Stimulated activated CD8-positive, alpha-beta memory T cell treated with anti-CD3 and anti-CD28 coated beads, Interleukin-2, amount 100 ng/mL, for 48 hours (primary cell): ENCODE data around the gene REEP1.
"Not testable (repeated sequence)": the region's sequence is repeated elsewhere in the genome, so short reads cannot be mapped to it uniquely, and the experiment has no call there.

Experiments
- DNase-seq, 2 donors: peaks; one replicate each; pipeline ENCODE4 v3.0.0-alpha.2; 2020; ENCODE audit warnings: low read depth in 2 of 2

Gene REEP1

DNA sequence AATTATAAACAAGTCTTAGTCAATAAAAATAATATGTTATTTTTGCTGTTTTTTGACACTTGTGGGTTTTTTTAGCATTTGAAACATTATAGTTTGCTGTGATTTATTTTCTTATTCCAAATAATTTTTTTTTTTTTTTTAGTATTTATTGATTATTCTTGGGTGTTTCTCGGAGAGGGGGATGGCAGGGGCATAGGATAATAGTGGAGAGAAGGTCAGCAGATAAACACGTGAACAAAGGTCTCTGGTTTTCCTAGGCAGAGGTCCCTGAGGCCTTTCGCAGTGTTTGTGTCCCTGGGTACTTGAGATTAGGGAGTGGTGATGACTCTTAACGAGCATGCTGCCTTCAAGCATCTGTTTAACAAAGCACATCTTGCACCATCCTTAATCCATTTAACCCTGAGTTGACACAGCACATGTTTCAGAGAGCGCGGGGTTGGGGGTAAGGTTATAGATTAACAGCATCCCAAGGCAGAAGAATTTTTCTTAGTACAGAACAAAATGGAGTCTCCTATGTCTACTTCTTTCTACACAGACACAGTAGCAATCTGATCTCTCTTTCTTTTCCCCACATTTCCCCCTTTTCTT, 8.5 kb upstream of the REEP1 start:
- DNase-seq, result not testable (repeated sequence)

DNA sequence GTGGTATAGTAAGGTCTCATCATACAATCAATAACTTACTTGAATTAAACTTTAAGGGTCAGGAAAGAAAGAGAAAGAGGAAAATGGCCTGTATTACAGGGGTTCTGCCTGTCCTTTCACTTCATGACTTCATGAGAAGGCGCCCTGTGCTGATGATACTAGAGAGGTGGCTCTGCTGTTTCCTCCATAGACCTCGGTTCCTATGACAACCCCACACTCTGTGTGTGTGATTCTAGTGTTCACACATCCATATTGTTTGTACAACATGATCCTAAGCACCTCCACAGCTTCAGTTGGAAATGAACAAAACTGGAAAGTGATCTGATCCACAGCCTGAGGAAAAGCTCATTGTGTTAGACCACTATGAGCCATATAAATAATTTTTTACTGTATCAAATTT, 7.0 kb upstream of the REEP1 start:
- DNase-seq, result no peak

DNA sequence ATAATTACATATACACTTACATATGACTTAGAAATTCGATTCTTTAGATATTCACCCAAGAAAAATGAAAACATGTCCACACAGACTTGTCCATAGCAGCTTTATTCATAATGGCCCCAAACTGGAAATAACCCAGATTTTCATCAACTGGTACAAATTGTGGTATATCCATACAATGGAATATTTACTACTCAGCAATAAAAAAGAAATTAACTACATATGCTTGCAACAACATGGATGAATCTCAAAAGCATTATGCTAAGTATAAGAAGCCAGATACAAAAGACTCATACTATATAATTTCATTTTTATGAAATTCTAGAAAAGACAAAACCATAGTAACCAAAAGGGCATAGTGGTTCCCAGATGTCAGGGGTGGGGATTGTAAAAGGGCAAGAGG, 5.1 kb upstream of the REEP1 start:
- no peak for DNase-seq

DNA sequence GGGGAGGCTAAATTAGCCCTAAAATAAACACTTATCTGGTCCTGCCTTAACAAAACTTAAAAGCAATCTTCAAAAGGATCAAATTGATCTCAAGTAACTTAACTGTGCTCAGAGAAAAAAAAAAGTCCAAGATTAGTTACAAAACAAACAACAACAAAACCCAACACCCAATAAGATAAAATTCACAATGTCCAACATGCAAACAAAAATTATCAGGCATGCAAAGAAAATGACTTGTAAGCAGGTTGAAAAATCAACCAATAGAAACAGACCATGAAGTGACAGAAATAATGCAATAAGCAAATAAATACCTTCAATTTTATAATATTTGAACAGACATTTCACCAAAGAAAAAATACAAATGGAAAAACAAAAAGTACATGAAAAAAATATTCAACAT, 4.0 kb upstream of the REEP1 start:
- DNase-seq, result no peak

DNA sequence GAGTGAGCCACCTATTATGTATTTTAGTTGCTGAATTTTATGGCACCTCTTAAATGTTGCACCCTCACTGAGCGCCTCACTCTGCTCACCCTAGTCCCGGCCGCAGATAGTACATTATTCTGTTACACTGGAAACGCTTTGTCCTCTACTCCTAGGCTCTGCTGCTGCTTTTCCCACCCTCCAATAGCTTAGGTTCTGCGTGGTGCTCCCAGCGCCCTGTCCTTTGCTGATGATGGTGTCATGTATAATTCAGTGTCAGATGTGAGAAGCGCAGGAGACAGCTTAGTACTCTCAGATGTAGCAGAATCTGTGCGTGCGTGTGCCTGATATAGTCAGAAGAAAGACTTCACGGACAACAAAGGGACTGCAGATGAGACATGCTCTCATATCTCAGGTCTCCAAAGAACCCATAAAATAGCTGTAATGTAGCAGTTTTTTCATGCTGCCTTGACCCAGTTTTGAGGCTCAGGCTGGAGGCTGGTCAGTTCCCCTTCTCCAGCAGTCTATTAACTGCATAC, 1.4 kb upstream of the REEP1 start:
- no peak for DNase-seq

DNA sequence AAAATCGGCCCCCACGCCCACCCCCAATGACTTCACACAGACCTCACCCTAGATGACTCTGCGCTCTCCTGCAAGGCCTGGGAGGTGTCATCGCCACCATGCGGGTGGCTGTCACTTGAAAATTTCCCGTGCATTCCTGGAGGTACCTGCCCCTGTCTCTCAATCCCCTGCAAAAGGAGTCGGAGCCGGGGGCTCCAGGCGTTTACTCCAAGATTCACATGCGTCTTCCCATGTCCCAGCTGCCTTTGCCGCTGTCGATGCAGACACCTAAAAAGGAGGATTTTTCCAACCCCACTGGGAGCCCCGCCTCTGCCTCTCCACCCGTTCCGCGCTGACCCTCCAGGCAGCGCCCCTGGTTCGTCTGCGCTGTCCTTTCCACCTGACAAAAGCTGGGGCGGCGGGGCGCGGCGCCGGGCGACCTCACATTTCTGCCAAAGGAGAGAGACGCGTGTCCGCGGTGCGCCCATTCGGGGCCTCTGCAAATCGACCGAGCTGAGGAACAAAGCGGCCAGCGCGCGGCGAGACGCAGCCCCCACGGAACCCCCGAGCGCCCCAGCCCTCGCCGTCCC, 667 bp downstream of the REEP1 start:
- DNase-seq, result no peak

DNA sequence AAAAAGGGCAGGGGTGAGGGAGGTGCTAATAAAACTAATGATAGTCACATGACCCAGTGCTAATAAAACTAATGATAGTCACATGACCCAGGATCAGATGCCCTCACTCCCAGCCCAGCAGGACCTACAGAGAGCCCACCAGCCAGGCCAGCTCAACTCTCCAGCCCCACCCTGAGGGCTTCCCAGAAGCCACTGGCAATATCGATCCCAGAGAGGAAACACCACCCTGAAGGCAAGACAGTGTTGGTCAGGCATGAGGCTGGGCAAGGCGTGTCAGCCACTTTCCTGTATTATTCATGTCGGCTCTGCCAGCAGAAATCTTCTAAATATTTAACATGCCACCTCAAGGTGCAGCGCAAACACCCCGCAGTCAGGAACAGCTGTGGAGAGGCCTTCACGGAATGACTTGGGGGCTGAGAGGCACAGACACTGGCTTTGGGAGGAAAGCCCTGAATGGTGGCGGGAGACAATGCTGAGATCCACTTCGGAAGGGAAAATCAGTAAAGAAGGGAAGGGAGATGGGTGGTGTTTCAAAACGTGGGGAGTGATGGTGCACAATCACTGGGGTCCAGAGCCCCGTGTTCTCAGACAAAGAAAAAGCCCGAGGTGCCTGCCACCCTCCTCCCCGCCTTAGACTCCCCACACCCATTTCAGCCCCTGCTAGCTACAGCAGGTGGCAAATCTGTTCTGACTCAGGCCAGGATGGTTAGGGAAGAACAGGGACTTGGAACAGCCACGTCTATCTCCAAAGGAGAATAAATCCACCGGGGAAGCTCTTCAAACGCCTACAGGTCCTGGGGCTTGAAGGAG, 1.4 kb downstream of the REEP1 start:
- DNase-seq, result no peak

DNA sequence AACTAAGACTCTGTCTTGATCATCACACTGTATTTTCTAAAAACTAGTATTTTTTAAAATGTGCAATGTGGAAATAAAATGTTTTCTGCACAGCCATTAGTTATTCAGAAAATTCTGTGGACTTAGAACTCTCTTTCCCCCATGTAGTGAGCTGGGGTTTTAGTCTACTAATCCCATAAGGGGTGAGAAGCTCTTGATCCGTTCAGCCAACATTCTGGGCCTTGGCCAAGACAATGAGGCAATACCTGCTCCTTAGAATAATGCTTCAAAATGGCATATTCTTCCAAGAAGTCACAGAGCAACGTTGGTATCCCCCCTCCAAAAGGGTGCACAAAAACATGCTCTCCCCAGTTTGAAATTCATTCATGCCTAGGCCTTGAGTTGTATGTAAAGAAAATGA, 4.0 kb downstream of the REEP1 start:
- DNase-seq, result no peak

DNA sequence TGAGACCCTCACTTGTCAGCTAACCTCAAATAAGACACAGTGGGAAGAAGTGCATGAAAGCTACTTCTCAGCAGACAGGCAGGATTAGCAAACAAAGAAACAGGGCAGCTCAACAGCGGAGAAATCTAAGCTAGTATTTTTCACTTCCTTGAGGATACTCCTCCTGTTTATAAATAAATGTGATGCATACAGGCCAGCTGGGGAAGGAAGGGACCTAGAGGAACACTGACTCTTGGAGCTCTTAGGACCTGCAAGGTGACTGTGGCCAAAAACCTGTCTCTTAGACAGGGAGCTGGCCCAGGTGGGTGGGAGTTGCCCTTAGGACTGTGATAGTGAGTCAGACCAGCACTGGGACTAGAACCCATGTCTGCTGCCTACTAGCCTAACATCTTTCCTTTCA, 4.8 kb downstream of the REEP1 start:
- DNase-seq, result no peak

DNA sequence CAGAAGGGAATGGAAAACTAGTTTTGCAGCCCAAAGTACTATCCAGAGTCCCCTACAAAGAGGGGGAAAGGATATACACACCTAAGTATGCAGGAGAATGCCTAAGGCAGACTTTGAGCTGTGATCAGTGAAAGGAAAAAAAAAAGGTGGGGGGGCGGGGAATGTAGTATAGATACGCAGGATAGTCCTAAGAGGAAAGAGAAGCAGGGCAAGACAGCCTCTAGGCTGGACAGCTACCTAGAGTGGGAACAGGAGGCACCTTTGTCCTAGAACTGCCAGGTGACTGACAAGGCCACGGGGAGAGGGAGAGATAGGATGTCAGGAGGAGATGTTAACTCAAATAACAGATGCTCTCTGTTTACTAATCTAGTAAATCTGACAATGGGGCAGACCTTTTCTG, 6.0 kb downstream of the REEP1 start:
- DNase-seq, result no peak

DNA sequence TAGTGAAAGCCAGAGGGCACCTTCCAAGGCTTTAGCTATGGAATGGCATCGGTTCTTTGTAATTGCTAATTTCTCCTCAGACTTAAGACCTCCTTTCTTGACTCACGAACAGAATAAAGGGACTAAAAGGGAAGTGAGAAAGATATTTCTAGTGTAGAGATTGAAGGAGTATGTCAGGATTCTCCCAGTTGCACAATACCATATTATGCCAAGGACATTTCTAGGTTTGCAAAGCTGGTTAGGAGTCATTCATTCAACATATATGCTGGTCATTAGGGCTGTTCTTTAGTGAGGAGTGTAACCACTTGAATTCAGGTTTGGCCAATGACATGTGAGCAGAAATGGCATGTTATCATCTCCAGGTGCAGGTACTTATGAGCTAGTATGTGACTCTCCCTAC, 7.4 kb downstream of the REEP1 start:
- DNase-seq, result no peak

DNA sequence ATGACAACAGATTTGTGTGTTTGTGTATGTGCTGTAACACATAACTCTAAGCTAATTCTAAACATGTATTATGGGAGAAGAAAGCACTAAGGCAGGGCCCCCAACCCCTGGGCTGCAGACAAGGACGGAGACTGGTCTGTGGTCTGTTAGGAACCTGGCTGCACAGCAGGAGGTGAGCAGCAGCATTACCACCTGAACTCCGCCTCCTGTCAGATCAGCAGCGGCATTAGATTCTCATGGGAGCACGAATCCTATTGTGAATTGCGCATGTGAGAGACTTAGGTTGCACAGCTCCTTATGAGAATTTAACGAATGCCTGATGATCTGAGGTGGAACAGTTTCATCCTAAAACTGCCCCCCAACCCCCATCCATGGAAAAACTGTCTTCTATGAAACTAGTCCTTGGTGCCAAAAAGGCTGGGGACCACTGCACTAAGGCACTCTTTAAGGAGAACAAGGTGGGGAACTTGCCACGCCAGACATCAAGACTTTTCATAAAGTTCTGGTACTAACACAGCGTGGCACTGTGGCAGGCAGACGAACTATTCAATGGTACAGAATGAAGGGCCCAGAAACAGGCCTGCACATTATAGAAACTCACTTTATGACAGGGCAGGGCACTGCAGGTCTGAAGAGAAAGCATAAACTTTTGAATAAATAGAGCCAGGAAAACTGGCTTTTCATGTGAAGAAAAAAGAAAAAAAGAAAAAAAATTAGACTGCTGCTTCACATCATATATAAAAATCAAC, 14.0 kb downstream of the REEP1 start:
- DNase-seq, result no peak

DNA sequence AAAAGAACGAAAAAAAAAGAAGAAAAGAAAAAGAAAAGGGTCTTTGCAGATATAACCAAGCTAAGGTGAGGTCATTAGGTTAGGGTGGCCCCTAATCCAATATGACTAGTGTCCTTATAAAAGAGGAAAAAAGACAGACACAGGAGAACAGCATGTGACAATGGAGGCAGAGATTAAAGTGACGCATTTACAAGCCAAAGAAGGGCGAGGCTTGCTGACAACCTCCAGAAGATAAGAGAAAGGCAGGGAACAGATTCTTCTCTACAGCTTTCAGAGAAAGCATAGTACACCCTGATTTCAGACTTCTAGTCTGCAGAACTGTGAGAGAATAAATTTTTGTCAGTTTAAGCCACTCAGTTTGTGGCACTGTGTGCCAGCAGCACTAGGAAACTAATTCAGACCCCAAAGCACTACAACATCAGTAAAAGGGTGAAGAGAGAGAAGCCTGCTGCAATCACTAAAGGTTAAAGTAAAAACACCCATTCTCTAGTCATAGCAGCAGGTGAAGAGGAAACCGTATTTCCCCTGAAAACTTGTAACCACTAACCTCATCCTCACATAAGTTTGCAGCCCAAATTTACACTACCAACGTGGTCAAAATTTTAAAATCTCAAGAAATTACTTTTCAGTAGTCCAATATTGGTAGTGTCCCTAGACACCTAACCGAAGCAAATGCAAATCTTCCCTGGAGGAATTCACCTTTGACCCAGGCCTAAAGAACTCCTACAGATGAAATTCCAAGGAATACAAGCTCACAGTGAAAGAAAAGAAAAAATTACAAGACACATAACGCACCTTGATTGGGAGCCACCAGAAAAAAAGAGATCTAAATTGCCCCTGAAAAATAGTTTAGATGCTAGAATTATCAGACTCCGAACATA, 17.5 kb downstream of the REEP1 start:
- DNase-seq, result no peak

DNA sequence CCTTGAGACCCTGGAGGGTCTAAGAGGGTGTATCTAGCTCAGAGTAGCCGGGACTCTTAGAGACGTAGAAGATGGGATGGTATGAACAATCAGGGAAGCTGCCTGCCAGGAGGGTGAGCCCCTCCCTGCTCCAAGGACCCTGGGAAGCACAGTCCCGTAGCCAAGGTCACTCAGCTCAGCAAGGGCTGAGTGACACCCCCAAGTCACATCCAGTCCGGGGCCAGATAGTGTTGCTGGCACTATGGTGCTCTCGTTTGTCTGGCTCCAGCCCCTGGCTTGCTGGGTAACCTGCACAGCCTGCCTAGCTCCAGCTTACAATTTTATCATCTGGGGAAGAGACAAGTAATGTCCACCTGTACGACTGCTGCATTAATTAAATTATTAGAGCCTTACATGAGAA, 22.3 kb downstream of the REEP1 start:
- no peak for DNase-seq

DNA sequence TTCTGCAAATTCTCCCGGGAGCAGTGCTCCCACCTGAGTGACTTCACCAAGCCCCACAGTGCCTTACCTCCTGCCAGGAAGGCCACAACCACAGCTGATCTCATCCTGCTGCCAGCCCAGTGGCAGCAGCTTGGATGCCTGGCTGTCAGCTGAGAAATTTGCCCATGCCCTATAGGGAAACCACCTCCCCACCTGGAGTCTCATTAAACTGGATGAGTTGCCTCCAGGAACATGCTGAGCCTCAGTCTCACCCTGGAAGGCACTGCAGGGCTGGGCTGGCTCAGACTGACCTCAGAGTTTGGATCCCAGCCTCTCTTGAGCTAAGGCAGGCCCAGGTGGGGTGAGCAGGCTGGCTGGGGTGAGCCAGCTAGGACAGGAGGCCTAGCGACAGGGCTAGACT, 23.3 kb downstream of the REEP1 start:
- DNase-seq, result no peak

DNA sequence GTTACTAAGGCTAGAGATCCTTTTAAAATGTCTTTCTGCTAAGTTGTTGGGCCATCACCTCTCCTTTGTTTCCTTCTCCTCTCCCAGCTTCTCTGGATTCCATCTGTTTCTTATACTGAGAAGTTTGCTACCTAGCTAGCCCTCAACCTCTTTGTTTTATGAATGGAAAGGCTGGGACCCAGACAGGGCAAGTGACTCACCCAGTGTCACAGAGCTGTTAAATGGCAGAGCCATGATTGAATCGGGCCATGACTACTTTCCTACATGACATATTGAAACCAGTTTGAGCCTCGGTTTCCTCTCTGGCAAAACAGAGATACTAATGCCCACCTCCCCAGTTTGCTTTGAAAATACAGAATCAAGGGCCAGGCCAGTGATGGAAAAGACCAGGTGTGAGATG, 24.1 kb downstream of the REEP1 start:
- DNase-seq, result no peak

DNA sequence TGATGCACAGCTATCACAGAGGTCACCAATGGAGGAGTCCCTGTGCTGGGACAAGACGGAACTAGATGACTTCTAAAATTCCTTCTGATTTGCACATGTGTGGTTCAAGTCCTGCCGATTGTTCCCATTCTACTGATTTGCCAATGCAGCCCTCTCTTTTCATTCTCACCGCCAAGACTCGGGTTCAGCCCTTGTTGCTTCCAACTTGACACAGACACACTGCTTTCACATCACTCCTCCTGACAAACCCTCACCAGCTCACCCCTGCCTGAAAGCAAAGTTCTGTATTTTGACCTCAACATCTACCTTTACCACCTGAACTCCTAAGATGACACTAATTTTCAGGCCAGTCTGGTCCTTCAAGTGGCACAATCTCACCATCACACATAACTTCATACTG, 25.5 kb downstream of the REEP1 start:
- no peak for DNase-seq

DNA sequence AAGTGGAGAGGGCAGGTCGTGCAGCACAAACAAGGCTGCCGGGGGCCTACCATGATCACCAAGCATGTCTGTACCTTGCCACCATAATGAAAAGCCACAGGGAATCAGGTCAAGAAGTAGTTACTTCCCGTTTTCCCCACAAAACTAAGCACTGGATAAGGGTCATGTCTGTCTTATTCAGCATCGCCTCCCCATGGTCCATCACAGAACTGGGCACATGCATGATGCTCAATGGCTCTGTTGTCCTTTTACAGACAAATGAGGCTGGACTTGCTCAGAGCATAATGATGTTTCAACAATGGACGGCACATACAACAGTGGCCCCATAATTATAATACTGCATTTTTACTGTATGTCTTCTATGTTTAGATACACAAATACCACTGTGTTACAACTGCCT, 27.5 kb downstream of the REEP1 start:
- no peak for DNase-seq

DNA sequence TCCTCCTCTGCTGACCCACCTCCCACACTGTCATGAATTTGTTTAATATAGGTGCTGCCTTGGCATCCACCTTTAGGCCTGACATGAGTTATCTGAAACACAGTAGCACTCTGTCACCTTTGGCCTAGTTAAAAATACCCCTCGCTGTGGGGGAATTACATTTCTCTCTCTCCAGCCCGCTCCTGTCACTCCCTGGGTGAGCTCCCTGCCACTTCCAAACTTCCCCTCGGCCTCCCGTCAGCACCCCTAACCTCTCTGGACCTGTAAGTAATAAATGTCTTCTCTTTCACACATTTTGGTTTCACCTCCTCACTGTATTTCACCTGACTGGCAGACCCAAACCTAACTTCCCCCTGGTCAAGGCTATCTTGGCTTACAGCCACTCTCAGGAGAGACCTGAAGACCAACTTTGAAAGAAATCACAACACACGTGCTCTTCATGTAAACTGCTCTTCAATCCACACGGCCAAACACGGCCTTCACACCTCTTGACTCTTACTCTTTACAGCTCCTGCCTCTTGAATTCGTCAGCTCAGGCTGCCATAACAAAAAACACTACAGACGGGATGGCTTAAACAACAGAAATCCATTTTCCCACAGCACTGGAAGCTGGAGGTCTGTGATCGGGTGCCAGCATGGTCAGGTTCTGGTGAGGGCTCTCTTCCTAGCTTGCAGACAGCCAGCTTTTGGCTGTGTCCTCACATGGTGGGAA, 28.3 kb downstream of the REEP1 start:
- DNase-seq, result no peak

DNA sequence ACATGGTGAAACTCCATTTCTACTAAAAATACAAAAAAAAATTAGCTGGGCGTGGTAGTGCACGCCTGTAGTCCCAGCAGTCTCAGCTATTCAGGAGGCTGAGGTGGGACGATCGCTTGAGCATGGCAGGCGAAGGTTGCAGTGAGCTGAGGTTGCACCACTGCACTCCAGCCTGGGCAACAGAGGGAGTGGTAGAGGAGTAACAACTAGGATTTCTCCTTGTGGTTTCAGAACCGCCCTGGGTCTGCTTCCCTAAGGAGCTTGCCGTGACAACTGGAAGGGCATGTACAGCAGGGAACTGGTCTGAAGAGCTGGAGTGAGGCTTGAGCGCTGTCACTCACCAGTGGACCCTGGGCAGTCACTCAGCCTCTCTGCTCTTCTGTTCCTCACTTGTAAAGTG, 29.1 kb downstream of the REEP1 start:
- no peak for DNase-seq

DNA sequence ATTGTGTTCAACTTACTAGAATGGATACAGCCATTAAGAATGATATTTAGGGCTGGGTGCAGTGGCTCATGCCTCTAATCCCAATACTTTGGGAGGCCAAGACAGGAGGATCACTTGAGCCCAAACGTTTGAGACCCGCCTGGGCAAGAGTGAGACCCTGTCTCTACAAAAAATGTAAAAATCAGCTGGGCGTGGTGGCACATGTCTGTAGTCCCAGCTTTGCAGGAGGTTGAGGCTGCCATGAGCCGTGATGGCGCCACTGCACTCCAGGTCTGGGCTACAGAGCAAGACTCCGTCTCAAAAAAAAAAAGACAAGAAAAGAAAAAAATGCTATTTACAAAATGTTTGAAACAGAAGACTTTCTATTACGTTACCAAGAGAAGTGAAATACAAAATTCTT, 30.0 kb downstream of the REEP1 start:
- no peak for DNase-seq
